HepG2 (cell line): ENCODE results near the gene MAP3K19. TPM values are rescaled to one million over a fixed set of nuclear protein-coding genes. Genes with fewer than 3 reads are reported as not detected.

ENCODE experiments used
- ATAD3A ChIP-seq: sonication (generic); formaldehyde crosslinking; IDR thresholded peaks from 2 replicates; pipeline ENCODE4 v1.4.0; 2020; ENCODE audit warnings: missing genetic modification reagents
- EHMT2 ChIP-seq: fragments of 200-600 bp; sonication (generic); IDR thresholded peaks from 2 replicates; pipeline ENCODE4 v1.7.0; 2017; ENCODE audit warnings: antibody characterized with exemption, low read depth, low read length, borderline replicate concordance
- GATAD1 ChIP-seq: IDR thresholded peaks from 2 replicates; pipeline ENCODE4 v1.6.1; 2016; ENCODE audit warnings: missing genetic modification reagents, missing compliant biosample characterization
- KDM4B ChIP-seq: sonication (generic); formaldehyde crosslinking; IDR thresholded peaks from 2 replicates; pipeline ENCODE4 v1.4.0; 2020; ENCODE audit warnings: missing genetic modification reagents
- LCORL ChIP-seq, 2 experiments: fragments of 450-650 bp in 1 of 2; sonication (generic) in 1 of 2; formaldehyde crosslinking in 1 of 2; IDR thresholded peaks; 2 replicates each; pipeline versions ENCODE4 v1.5.0 to v1.6.1; 2017 to 2020; ENCODE audit warnings: antibody characterized with exemption in 1 of 2, missing genetic modification reagents in 1 of 2
- NFE2L1 ChIP-seq: sonication (generic); formaldehyde crosslinking; IDR thresholded peaks from 2 replicates; pipeline ENCODE4 v1.4.0; 2020; ENCODE audit warnings: missing genetic modification reagents, mild to moderate bottlenecking, borderline replicate concordance
- PAF1 ChIP-seq: IDR thresholded peaks from 2 replicates; pipeline ENCODE4 v1.6.1; 2016; ENCODE audit warnings: missing genetic modification reagents, missing compliant biosample characterization
- PHF20 ChIP-seq: sonication (generic); formaldehyde crosslinking; IDR thresholded peaks from 2 replicates; pipeline ENCODE4 v1.5.0; 2020; ENCODE audit warnings: mild to moderate bottlenecking, missing genetic modification reagents
- RARA ChIP-seq: IDR thresholded peaks from 2 replicates; pipeline ENCODE4 v1.6.1; 2016; ENCODE audit warnings: missing genetic modification reagents, missing compliant biosample characterization
- RARG ChIP-seq: sonication (generic); formaldehyde crosslinking; IDR thresholded peaks from 2 replicates; pipeline ENCODE4 v1.4.0; 2020; ENCODE audit warnings: low read depth, mild to moderate bottlenecking, missing genetic modification reagents
- RFXANK ChIP-seq: IDR thresholded peaks from 2 replicates; pipeline ENCODE4 v1.6.1; 2016
- SALL1 ChIP-seq: sonication (generic); formaldehyde crosslinking; IDR thresholded peaks from 2 replicates; pipeline ENCODE4 v1.8.0; 2022; ENCODE audit warnings: mild to moderate bottlenecking, missing genetic modification reagents
- SCMH1 ChIP-seq: sonication (generic); formaldehyde crosslinking; IDR thresholded peaks from 2 replicates; pipeline ENCODE4 v1.9.0; 2021; ENCODE audit warnings: missing genetic modification reagents, mild to moderate bottlenecking, borderline replicate concordance
- SKI ChIP-seq: fragments of 450-650 bp; IDR thresholded peaks from one replicate; pipeline ENCODE4 v1.6.1; 2018; ENCODE audit warnings: mild to moderate bottlenecking; ENCODE audit not compliant: partially characterized antibody
- THYN1 ChIP-seq: sonication (generic); formaldehyde crosslinking; IDR thresholded peaks from 2 replicates; pipeline ENCODE4 v1.8.1; 2023; ENCODE audit warnings: low read depth, mild to moderate bottlenecking, moderate library complexity, missing genetic modification reagents, borderline replicate concordance
- ZFP37 ChIP-seq: sonication (generic); formaldehyde crosslinking; IDR thresholded peaks from 2 replicates; pipeline ENCODE4 v1.4.0; 2020; ENCODE audit warnings: missing genetic modification reagents, borderline replicate concordance
- ZNF160 ChIP-seq: sonication (generic); formaldehyde crosslinking; IDR thresholded peaks from 2 replicates; pipeline ENCODE4 v1.8.0; 2022; ENCODE audit warnings: mild to moderate bottlenecking, inconsistent platforms, missing genetic modification reagents
- ZNF335 ChIP-seq: sonication (generic); formaldehyde crosslinking; IDR thresholded peaks from 2 replicates; pipeline ENCODE4 v1.4.0; 2020; ENCODE audit warnings: missing genetic modification reagents
- ZNF605 ChIP-seq: sonication (generic); formaldehyde crosslinking; IDR thresholded peaks from 2 replicates; pipeline ENCODE4 v1.8.0; 2022; ENCODE audit warnings: mild to moderate bottlenecking, missing genetic modification reagents
- ZNF674 ChIP-seq: sonication (generic); formaldehyde crosslinking; IDR thresholded peaks from 2 replicates; pipeline ENCODE4 v1.5.0; 2020; ENCODE audit warnings: low read depth, mild to moderate bottlenecking, missing genetic modification reagents
- ZSCAN31 ChIP-seq: sonication (generic); formaldehyde crosslinking; IDR thresholded peaks from 2 replicates; pipeline ENCODE4 v1.5.0; 2020; ENCODE audit warnings: low read depth, mild to moderate bottlenecking, missing genetic modification reagents
- polyA plus RNA-seq, 8 experiments: library from polyadenylated mRNA; depleted of rRNA in 3 of 8; stranded (reverse) in 7 of 8; unstranded in 1 of 8; fragments of >200 nt; fragmentation: Illumina TruSeq in 4 of 8; extraction: Trizol in 4 of 8; gene quantifications; 2 replicates each; pipeline versions ENCODE4 v1.2.1 to v1.2.3, GENCODE V29; 2011 to 2016; ENCODE audit warnings: low read depth in 4 of 8, missing spikeins in 1 of 8, mixed read lengths in 1 of 8; ENCODE audit not compliant: insufficient read depth in 1 of 8
- total RNA-seq, 5 experiments: library from RNA; depleted of rRNA; stranded (reverse); fragments of >200 nt; fragmentation: Illumina TruSeq; extraction: Trizol; gene quantifications; 2 replicates each; pipeline ENCODE4 v1.2.3, GENCODE V29; 2016; ENCODE audit warnings: low read depth in 1 of 5
- TF ChIP-seq, protein P1 (sequence below): sonication (generic); formaldehyde crosslinking; IDR thresholded peaks from 2 replicates; pipeline ENCODE4 v1.9.0; 2021; ENCODE audit warnings: missing genetic modification reagents, borderline replicate concordance
- TF ChIP-seq, protein P2 (sequence below): sonication (generic); formaldehyde crosslinking; IDR thresholded peaks from 2 replicates; pipeline ENCODE4 v1.5.0; 2020; ENCODE audit warnings: missing genetic modification reagents
- TF ChIP-seq, protein P3 (sequence below): sonication (generic); formaldehyde crosslinking; IDR thresholded peaks from 2 replicates; pipeline ENCODE4 v1.4.0; 2020; ENCODE audit warnings: mild to moderate bottlenecking, missing genetic modification reagents
- TF ChIP-seq, protein P4 (sequence below): sonication (generic); formaldehyde crosslinking; IDR thresholded peaks from 2 replicates; pipeline ENCODE4 v1.4.0; 2020; ENCODE audit warnings: mild to moderate bottlenecking, missing genetic modification reagents

Gene MAP3K19
- total and polyA plus RNA-seq, 2 of the 13 experiments (the other 11 are each of a cell fraction or from before 2014, with no cell fraction given) = not detected

DNA sequence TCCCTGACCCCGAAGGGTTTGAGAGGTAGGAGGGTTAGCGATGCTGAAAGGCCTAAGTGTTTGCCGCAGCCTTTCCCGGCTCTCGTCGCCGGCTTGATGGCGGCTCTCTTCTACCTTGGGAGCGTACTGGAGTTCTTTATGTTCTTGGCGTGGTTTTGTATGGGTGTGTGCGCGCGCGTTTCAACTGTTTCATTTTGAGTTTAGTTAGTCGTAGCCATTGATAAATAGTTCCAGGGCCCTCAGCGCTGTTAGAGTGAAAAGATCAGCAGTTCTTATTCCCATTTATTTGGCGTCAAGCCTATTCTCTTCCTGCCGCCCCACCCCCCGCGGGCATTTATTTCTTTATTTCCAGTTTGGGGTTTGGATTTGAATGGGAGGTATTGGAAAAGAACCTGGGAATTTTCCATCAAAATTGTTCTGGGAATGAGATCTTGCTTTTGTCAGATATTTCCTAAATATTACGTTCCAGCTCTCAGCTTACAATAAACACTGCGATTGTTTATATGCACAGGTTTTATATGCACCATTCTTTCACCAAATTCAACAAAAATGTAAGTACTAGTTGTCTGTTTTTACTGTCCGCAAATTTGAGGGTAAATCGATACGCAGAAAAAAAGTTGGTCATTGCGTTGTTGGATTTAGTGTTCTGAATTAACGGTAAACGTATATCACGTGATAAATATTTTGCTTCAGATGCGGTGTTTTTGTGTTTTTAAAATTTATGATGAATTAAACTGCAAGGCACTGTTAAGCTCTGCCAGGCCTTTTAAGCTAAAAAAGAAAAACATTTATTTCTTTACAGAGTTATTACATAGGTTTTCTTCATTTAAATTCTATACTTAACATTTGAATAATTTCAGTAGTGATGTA is 127.7 kb downstream of the MAP3K19 start (continued):
- TF ChIP-seq KDM4B (CRISPR knock-in tag) (no peak), ZSCAN31 (no peak), NFE2L1 (no peak), ZNF335 (CRISPR knock-in tag) (no peak), LCORL (IDR thresholded peaks at IDR 0.05) (no peak), LCORL (CRISPR knock-in tag; IDR thresholded peaks at IDR 0.05) (peak; percentile 23; the same call in 1 of the 2 replicates), EHMT2 (no peak), PAF1 (CRISPR knock-in tag) (no peak), ZNF674 (CRISPR knock-in tag) (no peak), PHF20 (CRISPR knock-in tag) (no peak), ZNF160 (CRISPR knock-in tag) (no peak), RFXANK (CRISPR knock-in tag) (no peak), RARG (CRISPR knock-in tag) (no peak), ZNF605 (CRISPR knock-in tag) (no peak), THYN1 (CRISPR knock-in tag) (no peak), SKI (no peak), ZFP37 (CRISPR knock-in tag) (no peak; the same call in 1 of the 2 replicates), RARA (CRISPR knock-in tag) (no peak), SCMH1 (no peak), GATAD1 (CRISPR knock-in tag) (no peak), SALL1 (no peak), ATAD3A (CRISPR knock-in tag) (no peak)
- TF ChIP-seq, protein P1, sequence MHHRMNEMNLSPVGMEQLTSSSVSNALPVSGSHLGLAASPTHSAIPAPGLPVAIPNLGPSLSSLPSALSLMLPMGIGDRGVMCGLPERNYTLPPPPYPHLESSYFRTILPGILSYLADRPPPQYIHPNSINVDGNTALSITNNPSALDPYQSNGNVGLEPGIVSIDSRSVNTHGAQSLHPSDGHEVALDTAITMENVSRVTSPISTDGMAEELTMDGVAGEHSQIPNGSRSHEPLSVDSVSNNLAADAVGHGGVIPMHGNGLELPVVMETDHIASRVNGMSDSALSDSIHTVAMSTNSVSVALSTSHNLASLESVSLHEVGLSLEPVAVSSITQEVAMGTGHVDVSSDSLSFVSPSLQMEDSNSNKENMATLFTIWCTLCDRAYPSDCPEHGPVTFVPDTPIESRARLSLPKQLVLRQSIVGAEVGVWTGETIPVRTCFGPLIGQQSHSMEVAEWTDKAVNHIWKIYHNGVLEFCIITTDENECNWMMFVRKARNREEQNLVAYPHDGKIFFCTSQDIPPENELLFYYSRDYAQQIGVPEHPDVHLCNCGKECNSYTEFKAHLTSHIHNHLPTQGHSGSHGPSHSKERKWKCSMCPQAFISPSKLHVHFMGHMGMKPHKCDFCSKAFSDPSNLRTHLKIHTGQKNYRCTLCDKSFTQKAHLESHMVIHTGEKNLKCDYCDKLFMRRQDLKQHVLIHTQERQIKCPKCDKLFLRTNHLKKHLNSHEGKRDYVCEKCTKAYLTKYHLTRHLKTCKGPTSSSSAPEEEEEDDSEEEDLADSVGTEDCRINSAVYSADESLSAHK (CRISPR knock-in tag) = no peak
- TF ChIP-seq, protein P2, sequence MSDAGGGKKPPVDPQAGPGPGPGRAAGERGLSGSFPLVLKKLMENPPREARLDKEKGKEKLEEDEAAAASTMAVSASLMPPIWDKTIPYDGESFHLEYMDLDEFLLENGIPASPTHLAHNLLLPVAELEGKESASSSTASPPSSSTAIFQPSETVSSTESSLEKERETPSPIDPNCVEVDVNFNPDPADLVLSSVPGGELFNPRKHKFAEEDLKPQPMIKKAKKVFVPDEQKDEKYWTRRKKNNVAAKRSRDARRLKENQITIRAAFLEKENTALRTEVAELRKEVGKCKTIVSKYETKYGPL (CRISPR knock-in tag) = no peak
- TF ChIP-seq, protein P3, sequence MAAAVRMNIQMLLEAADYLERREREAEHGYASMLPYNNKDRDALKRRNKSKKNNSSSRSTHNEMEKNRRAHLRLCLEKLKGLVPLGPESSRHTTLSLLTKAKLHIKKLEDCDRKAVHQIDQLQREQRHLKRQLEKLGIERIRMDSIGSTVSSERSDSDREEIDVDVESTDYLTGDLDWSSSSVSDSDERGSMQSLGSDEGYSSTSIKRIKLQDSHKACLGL (CRISPR knock-in tag) = no peak
- TF ChIP-seq, protein P4, sequence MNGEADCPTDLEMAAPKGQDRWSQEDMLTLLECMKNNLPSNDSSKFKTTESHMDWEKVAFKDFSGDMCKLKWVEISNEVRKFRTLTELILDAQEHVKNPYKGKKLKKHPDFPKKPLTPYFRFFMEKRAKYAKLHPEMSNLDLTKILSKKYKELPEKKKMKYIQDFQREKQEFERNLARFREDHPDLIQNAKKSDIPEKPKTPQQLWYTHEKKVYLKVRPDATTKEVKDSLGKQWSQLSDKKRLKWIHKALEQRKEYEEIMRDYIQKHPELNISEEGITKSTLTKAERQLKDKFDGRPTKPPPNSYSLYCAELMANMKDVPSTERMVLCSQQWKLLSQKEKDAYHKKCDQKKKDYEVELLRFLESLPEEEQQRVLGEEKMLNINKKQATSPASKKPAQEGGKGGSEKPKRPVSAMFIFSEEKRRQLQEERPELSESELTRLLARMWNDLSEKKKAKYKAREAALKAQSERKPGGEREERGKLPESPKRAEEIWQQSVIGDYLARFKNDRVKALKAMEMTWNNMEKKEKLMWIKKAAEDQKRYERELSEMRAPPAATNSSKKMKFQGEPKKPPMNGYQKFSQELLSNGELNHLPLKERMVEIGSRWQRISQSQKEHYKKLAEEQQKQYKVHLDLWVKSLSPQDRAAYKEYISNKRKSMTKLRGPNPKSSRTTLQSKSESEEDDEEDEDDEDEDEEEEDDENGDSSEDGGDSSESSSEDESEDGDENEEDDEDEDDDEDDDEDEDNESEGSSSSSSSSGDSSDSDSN (CRISPR knock-in tag) = no peak
